PC-3 (cell line): ENCODE data around the gene NALCN. TPM values are rescaled to one million over a fixed set of nuclear protein-coding genes. Genes with fewer than 3 reads are reported as not detected.

Experiments used
- ATAC-seq: fragments of 200-7000 bp; cut with Tn5 transposase; 2 replicates; pipeline ENCODE4 v1.9.1; 2020; ENCODE audit warnings: mild to moderate bottlenecking, moderate library complexity
- BruUV-seq: library from RNA; stranded (reverse); fragments of 400-500 nt; replicated peaks from 2 replicates; lab custom pipeline; 2021; lab: Mats Ljungman, UMichigan
- CTCF ChIA-PET: fragments of 300-600 bp; sonication (Branson Sonifier 250); formaldehyde crosslinking; loops from one replicate; lab custom pipeline; 2022; ENCODE audit warnings: antibody characterized with exemption; lab: Charles Lee
- POLR2A ChIA-PET: fragments of 300-600 bp; sonication (Branson Sonifier 250); formaldehyde crosslinking; loops from one replicate; lab custom pipeline; 2022; ENCODE audit warnings: antibody characterized with exemption; ENCODE audit not compliant: unreplicated experiment; lab: Charles Lee
- DNase-seq: peaks from one replicate; pipeline ENCODE4 v3.0.0-alpha.2; 2015
- H2AFZ ChIP-seq: fragments of 300-600 bp; sonication (generic); 2 replicates; pipeline ENCODE4 v1.6.0; 2016; ENCODE audit warnings: antibody characterized with exemption, low read length
- H3F3A ChIP-seq: fragments of 300-600 bp; sonication (generic); one replicate; pipeline ENCODE4 v1.6.0; 2017; ENCODE audit warnings: antibody characterized with exemption, low read length, control low read depth, mild to moderate bottlenecking; ENCODE audit not compliant: unreplicated experiment
- H3K27ac ChIP-seq: fragments of 300-600 bp; sonication (generic); 2 replicates; pipeline ENCODE4 v1.5.1; 2016; ENCODE audit warnings: mild to moderate bottlenecking, low read length
- H3K27me3 ChIP-seq: fragments of 300-600 bp; sonication (generic); 2 replicates; pipeline ENCODE4 v1.6.1; 2016; ENCODE audit warnings: low read length, mixed read lengths
- H3K36me3 ChIP-seq: fragments of 300-600 bp; sonication (generic); 2 replicates; pipeline ENCODE4 v1.6.1; 2016; ENCODE audit warnings: low read depth, mixed run types, low read length, mixed read lengths
- H3K4me1 ChIP-seq: fragments of 300-600 bp; sonication (generic); 2 replicates; pipeline ENCODE4 v1.5.1; 2016; ENCODE audit warnings: low read length; ENCODE audit not compliant: insufficient read depth
- H3K4me2 ChIP-seq: fragments of 300-600 bp; sonication (generic); 2 replicates; pipeline ENCODE4 v1.6.0; 2016; ENCODE audit warnings: low read length
- H3K4me3 ChIP-seq: fragments of 300-600 bp; sonication (generic); 2 replicates; pipeline ENCODE4 v1.5.1; 2016; ENCODE audit warnings: mild to moderate bottlenecking, low read length, mixed read lengths
- H3K79me2 ChIP-seq: fragments of 300-600 bp; sonication (generic); 2 replicates; pipeline ENCODE4 v1.6.1; 2017; ENCODE audit warnings: low read length, mixed read lengths
- H3K9ac ChIP-seq: fragments of 300-600 bp; sonication (generic); 2 replicates; pipeline ENCODE4 v1.6.0; 2016; ENCODE audit warnings: mild to moderate bottlenecking, low read length
- H3K9me2 ChIP-seq: fragments of 300-600 bp; sonication (generic); replicated peaks from 2 replicates; pipeline ENCODE4 v1.6.1; 2016; ENCODE audit warnings: mixed run types, low read length, mixed read lengths
- H3K9me3 ChIP-seq: fragments of 300-600 bp; sonication (generic); 2 replicates; pipeline ENCODE4 v1.6.1; 2016; ENCODE audit warnings: low read length, mixed read lengths
- H4K20me1 ChIP-seq: fragments of 300-600 bp; sonication (generic); 2 replicates; pipeline ENCODE4 v1.6.1; 2016; ENCODE audit warnings: low read length, mixed read lengths
- CTCF ChIP-seq: fragments of 300-600 bp; sonication (generic); conservative IDR thresholded peaks from 2 replicates; pipeline ENCODE4 v1.5.1; 2017; ENCODE audit warnings: antibody characterized with exemption, low read depth, mild to moderate bottlenecking, low read length
- EZH2 ChIP-seq: fragments of 300-600 bp; sonication (generic); IDR thresholded peaks from one replicate; pipeline ENCODE4 v1.6.1; 2017; ENCODE audit warnings: antibody characterized with exemption, mild to moderate bottlenecking, low read length; ENCODE audit not compliant: unreplicated experiment
- EZH2phosphoT487 ChIP-seq: fragments of 300-600 bp; sonication (generic); IDR thresholded peaks from 2 replicates; pipeline ENCODE4 v1.6.1; 2018; ENCODE audit warnings: mild to moderate bottlenecking, antibody characterized with exemption, low read length, borderline replicate concordance
- intact Hi-C: fragments of 100-400 bp; cut with micrococcal nuclease; formaldehyde crosslinking; loops from 2 replicates; pipeline ENCODE4 v1.9.0; 2023
- total RNA-seq: library from RNA; depleted of rRNA; stranded (reverse); fragments of >200 nt; gene quantifications from 2 replicates; pipeline ENCODE4 v1.2.3, GENCODE V29; 2014

NALCN gene
- total RNA-seq, 1 experiment from 2014 or later, result 11.8 TPM

GRCh38 chr13:101115762-101116171 lies 300.5 kb downstream of the NALCN start:
- Histone ChIP-seq H3K79me2 (no peaks in the 10 kb centered on the region), H3K9ac (no peak overlapping the region), H3K36me3 (no peaks in the 10 kb centered on the region), H3K9me3 (no peaks in the 10 kb centered on the region), H3K9me2 (no peaks in the 10 kb centered on the region), H3K4me3 (no peak overlapping the region), H3K27ac (no peak overlapping the region), H4K20me1 (no peaks in the 10 kb centered on the region), H3K4me2 (no peak overlapping the region), H3K4me1 (peaks cover 11% of the 10 kb centered on the region), H3K27me3 (no peaks in the 10 kb centered on the region), H3F3A (no peaks in the 10 kb centered on the region), H2AFZ (no peak overlapping the region)
- no TSS peak for BruUV-seq
- DNase-seq (peak; percentile 21), ATAC-seq (peak; percentile 43; the same call in 1 of the 2 replicates)
- ChIA-PET CTCF (no interaction called here), POLR2A (no interaction called here)
- TF ChIP-seq CTCF, result peak; percentile 51; the same call in 1 of the 2 replicates
- no peak for TF ChIP-seq EZH2
- intact Hi-C loops, result no loop called here

- Histone ChIP-seq H3F3A (no peaks in the 10 kb centered on the region), H3K4me1 (peaks cover 11% of the 10 kb centered on the region), H3K4me2 (no peak overlapping the region), H4K20me1 (no peaks in the 10 kb centered on the region), H3K27me3 (no peaks in the 10 kb centered on the region), H3K9me3 (no peaks in the 10 kb centered on the region), H3K9me2 (no peaks in the 10 kb centered on the region), H3K4me3 (no peak overlapping the region), H3K79me2 (no peaks in the 10 kb centered on the region), H3K9ac (no peak overlapping the region), H3K27ac (no peak overlapping the region), H2AFZ (no peak overlapping the region), H3K36me3 (no peaks in the 10 kb centered on the region)
- BruUV-seq, result no TSS peak
- ATAC-seq (peak; percentile 71), DNase-seq (peak; percentile 23)
- ChIA-PET CTCF (interaction anchor here (0.7 kb wide), 1 partner anchor 1449 kb away, joined by 3 read pairs; no protein-coding TSS in a partner anchor), POLR2A (no interaction called here)
- no peak for TF ChIP-seq CTCF
- no peak for TF ChIP-seq EZH2
- TF ChIP-seq EZH2phosphoT487, result no peak
- intact Hi-C loops, result loop anchor here (1.0 kb wide), 1 partner anchor 11 kb away; no protein-coding TSS in a partner anchor
These were observed 304.4 kb downstream of the NALCN start for GRCh38 chr13:101111894-101112293.

- no peak overlapping the region for H3K4me2 ChIP-seq
- H3K9me2 ChIP-seq, result no peaks in the 10 kb centered on the region
- no peaks in the 10 kb centered on the region for H3K36me3 ChIP-seq
- no peak overlapping the region for H2AFZ ChIP-seq
- intact Hi-C loops, result no loop called here
- TF ChIP-seq CTCF, result no peak
- no peak for TF ChIP-seq EZH2
- ChIA-PET CTCF (no interaction called here), POLR2A (no interaction called here)
- DNase-seq, result no peak
- peaks cover 11% of the 10 kb centered on the region for H3K4me1 ChIP-seq
- no peak for ATAC-seq
- H3F3A ChIP-seq, result no peaks in the 10 kb centered on the region
- BruUV-seq, result no TSS peak
- no peak overlapping the region for H3K27ac ChIP-seq
- no peaks in the 10 kb centered on the region for H3K27me3 ChIP-seq
- H4K20me1 ChIP-seq, result no peaks in the 10 kb centered on the region
- no peaks in the 10 kb centered on the region for H3K79me2 ChIP-seq
- H3K4me3 ChIP-seq, result no peak overlapping the region
- no peak overlapping the region for H3K9ac ChIP-seq
- no peaks in the 10 kb centered on the region for H3K9me3 ChIP-seq
These were observed 307.3 kb downstream of the NALCN start for GRCh38 chr13:101109005-101109404.
